ENCODE data around the gene ARHGAP8.

Gene ARHGAP8

GRCh38 chr22:44862281-44862680 lies 109.9 kb downstream of the ARHGAP8 start:
- no peak for DNase-seq (ENCODE audit: low spot score)

GRCh38 chr22:44862981-44863860 lies 110.8 kb downstream of the ARHGAP8 start:
- DNase-seq (ENCODE audit: low spot score) = no peak

GRCh38 chr22:44865193-44866057 lies 113.0 kb downstream of the ARHGAP8 start:
- DNase-seq (ENCODE audit: low spot score) = no peak

GRCh38 chr22:44869196-44869595 lies 116.8 kb downstream of the ARHGAP8 start:
- no peak for DNase-seq (ENCODE audit: low spot score)

GRCh38 chr22:44870021-44870420 lies 117.6 kb downstream of the ARHGAP8 start:
- DNase-seq (ENCODE audit: low spot score) = no peak

- no peak for DNase-seq (ENCODE audit: low spot score)
Observed at GRCh38 chr22:44871782-44872181, 119.4 kb downstream of the ARHGAP8 start.

- DNase-seq (ENCODE audit: low spot score) = no peak
Observed at GRCh38 chr22:44876921-44877320, 124.5 kb downstream of the ARHGAP8 start.

- no peak for DNase-seq (ENCODE audit: low spot score)
Observed at GRCh38 chr22:44878483-44879300, 126.3 kb downstream of the ARHGAP8 start.

- DNase-seq (ENCODE audit: low spot score) = no peak
Observed at GRCh38 chr22:44879301-44879680, 126.9 kb downstream of the ARHGAP8 start.

GRCh38 chr22:44880610-44881290 lies 128.4 kb downstream of the ARHGAP8 start:
- DNase-seq (ENCODE audit: low spot score) = no peak

- DNase-seq (ENCODE audit: low spot score) = no peak
Observed at GRCh38 chr22:44881624-44882023, 129.2 kb downstream of the ARHGAP8 start.

GRCh38 chr22:44882226-44882905 lies 130.0 kb downstream of the ARHGAP8 start:
- DNase-seq (ENCODE audit: low spot score) = no peak

GRCh38 chr22:44883011-44883421 lies 130.6 kb downstream of the ARHGAP8 start:
- no peak for DNase-seq (ENCODE audit: low spot score)

GRCh38 chr22:44884562-44884961 lies 132.2 kb downstream of the ARHGAP8 start:
- DNase-seq (ENCODE audit: low spot score) = no peak

GRCh38 chr22:44884968-44885805 lies 132.8 kb downstream of the ARHGAP8 start:
- no peak for DNase-seq (ENCODE audit: low spot score)

- DNase-seq (ENCODE audit: low spot score) = no peak
Observed at GRCh38 chr22:44885806-44886360, 133.5 kb downstream of the ARHGAP8 start.

- DNase-seq (ENCODE audit: low spot score) = no peak
Observed at GRCh38 chr22:44887941-44888366, 135.6 kb downstream of the ARHGAP8 start.

- no peak for DNase-seq (ENCODE audit: low spot score)
Observed at GRCh38 chr22:44888491-44889254, 136.3 kb downstream of the ARHGAP8 start.
